Type B pancreatic cell (in vitro differentiated cells): Measurements from ENCODE around the gene CCT4. TPM values are rescaled to one million over a fixed set of nuclear protein-coding genes. Genes with fewer than 3 reads are reported as not detected.

Source experiments
- DNase-seq: peaks from one replicate; pipeline ENCODE4 v3.0.0; 2021; ENCODE audit warnings: mixed read lengths; ENCODE audit not compliant: unreplicated experiment; ENCODE audit errors: extremely low spot score
- H3K27ac Mint-ChIP-seq: 2 replicates; pipeline ENCODE4 v1.8.0; 2021; ENCODE audit warnings: mild to moderate bottlenecking, mixed read lengths
- H3K27me3 Mint-ChIP-seq: 2 replicates; pipeline ENCODE4 v1.8.0; 2021; ENCODE audit warnings: mixed read lengths
- H3K36me3 Mint-ChIP-seq: 2 replicates; pipeline ENCODE4 v1.8.0; 2021; ENCODE audit warnings: mixed read lengths
- H3K4me1 Mint-ChIP-seq: one replicate; pipeline ENCODE4 v1.8.0; 2021; ENCODE audit warnings: mixed read lengths; ENCODE audit not compliant: unreplicated experiment
- H3K4me3 Mint-ChIP-seq: 2 replicates; pipeline ENCODE4 v1.8.0; 2021; ENCODE audit warnings: mild to moderate bottlenecking, mixed read lengths
- H3K9me3 Mint-ChIP-seq: 2 replicates; pipeline ENCODE4 v1.8.0; 2021; ENCODE audit warnings: mixed read lengths
- CTCF ChIP-seq: fragments of 200-600 bp; sonication (generic); conservative IDR thresholded peaks from 2 replicates; pipeline ENCODE4 v1.5.0; 2021; ENCODE audit warnings: antibody characterized with exemption, mild to moderate bottlenecking
- long read RNA-seq: library from polyadenylated mRNA; unstranded; transcript quantifications from one replicate; pipeline ENCODE4 v2.0.0, GENCODE V29; 2020
- total RNA-seq: library from RNA; stranded (reverse); gene quantifications from 2 replicates; pipeline ENCODE4 v1.2.1, GENCODE V29; 2021; ENCODE audit warnings: low replicate concordance

The CCT4 gene
- 146 and 204 TPM in 2 replicates for total RNA-seq
- long read RNA-seq, transcript CCT4-201 (14 exons, 2,520 nt): major isoform, 1,020 of 1,075 reads
- long read RNA-seq, partial matches to known transcripts: 16 of 1,075 reads
- long read RNA-seq, other reads (novel, unspliced or antisense): 36 of 1,075 reads

- Mint-ChIP-seq H3K36me3 (peaks cover 12% of the 10 kb centered on the region), H3K27me3 (no peaks in the 10 kb centered on the region), H3K4me3 (peak within 1 kb of the TSS; percentile 99), H3K4me1 (peaks cover 25% of the 10 kb centered on the region), H3K9me3 (no peaks in the 10 kb centered on the region), H3K27ac (peak within 1 kb of the TSS; percentile 99)
- DNase-seq: peak; percentile 93
- TF ChIP-seq CTCF: no peak
Observed at GRCh38 chr2:61888267-61889055, at the start of gene CCT4. CCT4 (minus strand) TSS chr2:61888656; CDS start chr2:61888507, 149 bp downstream.

- H3K27me3 Mint-ChIP-seq: no peaks in the 10 kb centered on the region
- no peaks in the 10 kb centered on the region for H3K36me3 Mint-ChIP-seq
- H3K4me3 Mint-ChIP-seq: no peak overlapping the region
- H3K9me3 Mint-ChIP-seq: no peaks in the 10 kb centered on the region
- DNase-seq: no peak
- TF ChIP-seq CTCF: no peak
- no peaks in the 10 kb centered on the region for H3K4me1 Mint-ChIP-seq
- H3K27ac Mint-ChIP-seq: peak overlapping the region; percentile 61
Observed at GRCh38 chr2:61937886-61938285, 49.4 kb upstream of the CCT4 start.

- no peaks in the 10 kb centered on the region for H3K27me3 Mint-ChIP-seq
- no peaks in the 10 kb centered on the region for H3K9me3 Mint-ChIP-seq
- H3K4me1 Mint-ChIP-seq: no peaks in the 10 kb centered on the region
- DNase-seq: no peak
- TF ChIP-seq CTCF: no peak
- H3K36me3 Mint-ChIP-seq: peaks cover 5% of the 10 kb centered on the region
- H3K27ac Mint-ChIP-seq: peak overlapping the region; percentile 73
- no peak overlapping the region for H3K4me3 Mint-ChIP-seq
Observed at GRCh38 chr2:61937098-61937497, 48.6 kb upstream of the CCT4 start.

GRCh38 chr2:61928826-61929461 is 40.5 kb upstream of the CCT4 start:
- Mint-ChIP-seq H3K4me1 (no peaks in the 10 kb centered on the region), H3K27ac (no peak overlapping the region), H3K9me3 (no peaks in the 10 kb centered on the region), H3K36me3 (peaks cover 17% of the 10 kb centered on the region), H3K4me3 (no peak overlapping the region), H3K27me3 (no peaks in the 10 kb centered on the region)
- DNase-seq: no peak
- TF ChIP-seq CTCF: no peak

GRCh38 chr2:61926531-61927477 is 38.3 kb upstream of the CCT4 start:
- Mint-ChIP-seq H3K4me1 (no peaks in the 10 kb centered on the region), H3K27me3 (no peaks in the 10 kb centered on the region), H3K27ac (no peak overlapping the region), H3K4me3 (no peak overlapping the region), H3K36me3 (peaks cover 18% of the 10 kb centered on the region), H3K9me3 (no peaks in the 10 kb centered on the region)
- no peak for TF ChIP-seq CTCF
- DNase-seq: no peak
